Epithelial cell of proximal tubule (primary cell): ENCODE measurements around the gene CDH22. TPM values are rescaled to one million over a fixed set of nuclear protein-coding genes. Genes with fewer than 3 reads are reported as not detected.

Experiments used
- DNase-seq: peaks from one replicate; pipeline ENCODE4 v3.0.0-alpha.2; 2011; ENCODE audit warnings: low read depth
- H3K4me3 ChIP-seq: 2 replicates; pipeline ENCODE4 v1.5.1; 2011; ENCODE audit warnings: low read depth, mild to moderate bottlenecking, low read length
- CTCF ChIP-seq: conservative IDR thresholded peaks from 2 replicates; pipeline ENCODE4 v1.5.1; 2012; ENCODE audit warnings: low read depth, mild to moderate bottlenecking, low read length
- total RNA-seq: library from RNA; depleted of rRNA; stranded (reverse); fragments of >200 nt; gene quantifications from 2 replicates; pipeline ENCODE4 v1.2.3, GENCODE V29; 2015

The CDH22 gene
- total RNA-seq, 1 donor from 2014 or later, result not detected

GRCh38 chr20:46305331-46305972 lies 2.8 kb downstream of the CDH22 start:
- H3K4me3 ChIP-seq, result no peak overlapping the region
- no peak for TF ChIP-seq CTCF
- DNase-seq, result no peak

DNA sequence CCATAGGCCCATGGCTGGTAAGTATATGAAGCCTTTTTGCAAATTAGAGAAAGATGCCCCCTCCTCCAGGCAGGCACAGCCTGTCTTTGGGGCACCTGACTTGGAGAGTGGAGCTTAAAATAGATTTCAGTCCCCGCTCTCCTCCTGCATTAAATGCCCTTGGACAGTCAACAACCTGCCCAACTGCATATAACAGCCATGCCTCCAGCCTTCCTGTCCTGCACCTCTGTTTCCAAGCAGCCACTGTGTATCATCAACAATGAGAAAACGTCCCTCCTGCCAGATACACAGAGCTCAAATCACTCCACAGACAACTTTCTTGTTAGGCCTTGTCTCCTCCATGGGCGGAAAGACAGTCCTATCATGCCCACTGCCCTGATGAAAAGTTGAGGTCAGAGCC lies 3.4 kb downstream of the CDH22 start:
- no peak overlapping the region for H3K4me3 ChIP-seq
- no peak for TF ChIP-seq CTCF
- no peak for DNase-seq

DNA sequence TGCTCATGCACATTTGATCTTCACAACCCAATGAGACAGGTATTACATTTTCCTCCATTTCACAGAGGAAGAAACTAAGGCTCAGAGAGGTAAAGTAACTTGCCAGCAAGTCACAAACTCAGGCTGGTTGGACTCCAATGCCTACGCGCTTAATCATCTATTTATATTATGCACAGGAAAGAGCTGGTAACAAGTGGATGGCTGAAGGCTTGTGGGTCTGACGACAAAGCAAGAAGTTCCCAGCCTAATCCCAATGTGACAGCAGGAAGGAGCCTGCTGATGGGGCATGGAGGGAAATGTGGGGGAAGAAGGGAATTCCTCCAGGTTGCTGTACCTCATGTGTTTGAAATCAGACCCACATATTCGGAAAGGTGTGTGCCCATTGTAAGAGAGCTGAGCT lies 3.9 kb downstream of the CDH22 start:
- no peak for DNase-seq
- TF ChIP-seq CTCF, result no peak
- no peak overlapping the region for H3K4me3 ChIP-seq

DNA sequence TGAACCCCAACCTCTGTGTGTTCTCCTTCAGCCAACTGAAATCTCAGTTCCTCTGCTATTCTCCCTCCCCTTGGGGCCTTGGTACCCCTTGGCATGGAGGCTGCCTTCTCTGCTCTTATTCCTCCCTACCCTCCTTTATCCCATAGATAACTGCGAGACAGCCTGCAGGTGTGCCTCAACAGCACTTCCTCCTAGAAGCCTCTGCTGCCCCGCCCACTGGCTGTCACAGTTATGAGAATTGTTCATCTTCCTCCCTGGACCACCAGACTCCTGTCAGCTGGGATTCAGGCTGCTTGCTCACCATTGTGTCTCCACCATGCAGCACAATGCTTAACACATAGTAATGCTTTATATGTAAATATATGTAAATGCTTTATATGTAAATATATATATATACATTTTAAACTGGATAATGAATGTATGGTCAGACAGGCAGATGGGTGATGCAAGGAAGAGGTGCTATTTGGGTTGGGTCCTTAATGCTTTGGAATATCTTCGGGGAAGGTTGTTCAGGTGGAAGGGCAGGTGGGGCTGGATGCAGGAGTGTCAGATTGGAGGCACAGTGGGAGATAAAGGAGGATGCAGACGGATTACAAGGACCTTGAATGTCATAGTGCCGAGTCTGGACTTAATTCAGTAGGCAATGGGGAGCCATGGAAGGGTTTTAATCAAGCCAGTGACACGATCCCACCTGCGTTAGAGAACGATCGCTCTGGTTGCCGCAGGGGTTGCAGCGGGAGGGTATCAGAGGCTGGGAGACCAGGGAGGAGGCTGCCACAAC lies 4.9 kb downstream of the CDH22 start:
- DNase-seq, result no peak
- no peak overlapping the region for H3K4me3 ChIP-seq
- TF ChIP-seq CTCF, result no peak

- H3K4me3 ChIP-seq, result no peak overlapping the region
- TF ChIP-seq CTCF, result no peak
- DNase-seq, result no peak
Measured at GRCh38 chr20:46302106-46302505, 6.2 kb downstream of the CDH22 start.

- no peak for TF ChIP-seq CTCF
- no peak for DNase-seq
- H3K4me3 ChIP-seq, result no peak overlapping the region
Measured at GRCh38 chr20:46300281-46300680, 8.0 kb downstream of the CDH22 start.

- no peak overlapping the region for H3K4me3 ChIP-seq
- DNase-seq, result no peak
- TF ChIP-seq CTCF, result no peak
Measured at GRCh38 chr20:46299078-46299477, 9.2 kb downstream of the CDH22 start.
